GM12878 (cell line): ENCODE data around the gene NME5. TPM values are rescaled to one million over a fixed set of nuclear protein-coding genes. Genes with fewer than 3 reads are reported as not detected.

Experiments
- ATAC-seq: fragments of 200-7000 bp; cut with Tn5 transposase; 3 replicates; pipeline ENCODE4 v1.9.1; 2020; ENCODE audit warnings: mild to moderate bottlenecking, moderate library complexity
- BruUV-seq: library from RNA; stranded (reverse); fragments of 400-500 nt; replicated peaks from 2 replicates; lab custom pipeline; 2021; lab: Mats Ljungman, UMichigan
- CTCF ChIA-PET: fragments of 300-600 bp; sonication (Branson Sonifier 250); formaldehyde crosslinking; extraction: SDS; loops from one replicate; lab custom pipeline; 2021; ENCODE audit warnings: inconsistent platforms; lab: Yijun Ruan, JAX
- POLR2A ChIA-PET: fragments of 350-600 bp; formaldehyde crosslinking; extraction: SDS; loops from one replicate; lab custom pipeline; 2021; ENCODE audit warnings: inconsistent platforms; lab: Charles Lee
- RAD21 ChIA-PET: fragments of 300-600 bp; sonication (Branson Sonifier 250); formaldehyde crosslinking; loops from one replicate; lab custom pipeline; 2023; ENCODE audit warnings: antibody characterized with exemption; ENCODE audit not compliant: unreplicated experiment; lab: Charles Lee
- SMC1A ChIA-PET: fragments of 300-600 bp; sonication (Branson Sonifier 250); formaldehyde crosslinking; loops from one replicate; lab custom pipeline; 2023; ENCODE audit not compliant: unreplicated experiment, uncharacterized antibody; lab: Charles Lee
- DNase-seq: peaks from one replicate; pipeline ENCODE4 v3.0.0-alpha.2; 2011; ENCODE audit warnings: low read depth, low spot score
- FAIRE-seq: peaks from 3 replicates; lab custom pipeline; 2011; peaks lifted over from hg19 to GRCh38; lab: Jason Lieb, UNC
- H2AFZ ChIP-seq: 2 replicates; pipeline ENCODE4 v1.6.0; 2011; ENCODE audit warnings: low read depth, low read length, control low read depth; ENCODE audit not compliant: control insufficient read depth
- H3K27ac ChIP-seq: 2 replicates; pipeline ENCODE4 v1.5.1; 2011; ENCODE audit warnings: control low read depth; ENCODE audit not compliant: control insufficient read depth, insufficient read depth
- H3K27me3 ChIP-seq, 2 experiments: replicated peaks in 1 of 2; 2 replicates each; pipeline versions ENCODE4 v1.6.0 to v1.6.1; 2011; ENCODE audit warnings: low read length in 1 of 2; ENCODE audit not compliant: control insufficient read depth in 2 of 2, insufficient read depth in 2 of 2
- H3K36me3 ChIP-seq, 2 experiments: 2 replicates each; pipeline ENCODE4 v1.5.1; 2011; ENCODE audit warnings: low read length in 1 of 2; ENCODE audit not compliant: control insufficient read depth in 2 of 2, insufficient read depth in 2 of 2
- H3K4me1 ChIP-seq: 2 replicates; pipeline ENCODE4 v1.6.1; 2011; ENCODE audit warnings: mild to moderate bottlenecking, low read length, moderate library complexity, mixed read lengths; ENCODE audit not compliant: control insufficient read depth, insufficient read depth
- H3K4me2 ChIP-seq: 2 replicates; pipeline ENCODE4 v1.6.0; 2011; ENCODE audit warnings: control low read depth; ENCODE audit not compliant: control insufficient read depth, insufficient read depth
- H3K4me3 ChIP-seq: fragments of 200-600 bp; sonication (generic); 2 replicates; pipeline ENCODE4 v1.5.1; 2016
- H3K79me2 ChIP-seq: 2 replicates; pipeline ENCODE4 v1.6.0; 2011; ENCODE audit warnings: low read length; ENCODE audit not compliant: control insufficient read depth, insufficient read depth
- H3K9ac ChIP-seq: 2 replicates; pipeline ENCODE4 v1.8.0; 2011; ENCODE audit warnings: low read length, control low read depth, mixed read lengths; ENCODE audit not compliant: control insufficient read depth, insufficient read depth
- H3K9me3 ChIP-seq: replicated peaks from 3 replicates; pipeline ENCODE4 v1.5.1; 2011; ENCODE audit warnings: mild to moderate bottlenecking, low read length; ENCODE audit not compliant: control insufficient read depth, insufficient read depth
- H4K20me1 ChIP-seq: 2 replicates; pipeline ENCODE4 v1.6.0; 2011; ENCODE audit not compliant: control insufficient read depth, insufficient read depth
- ATF7 ChIP-seq: fragments of 450-650 bp; IDR thresholded peaks from 2 replicates; pipeline ENCODE4 v1.6.1; 2016; ENCODE audit warnings: low read depth, mild to moderate bottlenecking
- CBFB ChIP-seq: IDR thresholded peaks from 2 replicates; pipeline ENCODE4 v1.6.1; 2016; ENCODE audit warnings: antibody characterized with exemption, low read depth
- CHD1 ChIP-seq: IDR thresholded peaks from 2 replicates; pipeline ENCODE4 v1.6.1; 2012; ENCODE audit warnings: low read depth, low read length, improper control_type of control experiment
- EZH2 ChIP-seq: IDR thresholded peaks from 2 replicates; pipeline ENCODE4 v1.6.1; 2012; ENCODE audit warnings: low read depth, mild to moderate bottlenecking, control low read depth, inconsistent platforms, low read length, borderline replicate concordance; ENCODE audit not compliant: control insufficient read depth
- IKZF2 ChIP-seq, 2 experiments: fragments of 450-650 bp; IDR thresholded peaks; 2 replicates each; pipeline ENCODE4 v1.6.1; 2017; ENCODE audit warnings: mild to moderate bottlenecking in 2 of 2, moderate library complexity in 2 of 2
- JUND ChIP-seq: IDR thresholded peaks from 2 replicates; pipeline ENCODE4 v1.6.1; 2012; ENCODE audit warnings: low read depth, mild to moderate bottlenecking, low read length, improper control_type of control experiment, moderate library complexity
- LARP7 ChIP-seq: fragments of 450-650 bp; IDR thresholded peaks from 2 replicates; pipeline ENCODE4 v1.6.1; 2017; ENCODE audit warnings: mild to moderate bottlenecking
- MTA2 ChIP-seq: fragments of 450-650 bp; IDR thresholded peaks from 2 replicates; pipeline ENCODE4 v1.6.1; 2016; ENCODE audit warnings: low read depth, mild to moderate bottlenecking, moderate library complexity
- MYB ChIP-seq: fragments of 150-350 bp; IDR thresholded peaks from 2 replicates; pipeline ENCODE4 v1.6.1; 2014; ENCODE audit warnings: mild to moderate bottlenecking, low read depth, low read length, borderline replicate concordance
- NBN ChIP-seq: fragments of 450-650 bp; IDR thresholded peaks from 2 replicates; pipeline ENCODE4 v1.6.1; 2016
- NFYB ChIP-seq: IDR thresholded peaks from 2 replicates; pipeline ENCODE4 v1.6.1; 2011; ENCODE audit warnings: low read depth, mild to moderate bottlenecking, low read length, improper control_type of control experiment, moderate library complexity; ENCODE audit not compliant: insufficient read depth
- NRF1 ChIP-seq: conservative IDR thresholded peaks from 2 replicates; pipeline ENCODE4 v1.6.1; 2011; ENCODE audit warnings: mild to moderate bottlenecking, low read depth, low read length, improper control_type of control experiment
- RB1 ChIP-seq: fragments of 450-650 bp; formaldehyde crosslinking; IDR thresholded peaks from 2 replicates; pipeline ENCODE4 v1.6.1; 2017; ENCODE audit warnings: mild to moderate bottlenecking, borderline replicate concordance
- SIX5 ChIP-seq: IDR thresholded peaks from 2 replicates; pipeline ENCODE4 v1.6.1; 2011; ENCODE audit warnings: mild to moderate bottlenecking, low read depth, low read length, moderate library complexity; ENCODE audit not compliant: severe bottlenecking
- SMC3 ChIP-seq: IDR thresholded peaks from 2 replicates; pipeline ENCODE4 v1.6.1; 2011; ENCODE audit warnings: low read length, improper control_type of control experiment, borderline replicate concordance
- SRF ChIP-seq, 2 experiments: IDR thresholded peaks; 2 replicates each; pipeline ENCODE4 v1.6.1; 2011; ENCODE audit warnings: low read depth in 2 of 2, low read length in 2 of 2, mild to moderate bottlenecking in 1 of 2, moderate library complexity in 1 of 2
- ZSCAN29 ChIP-seq: fragments of 450-650 bp; IDR thresholded peaks from 2 replicates; pipeline ENCODE4 v1.6.1; 2017; ENCODE audit warnings: mild to moderate bottlenecking, moderate library complexity
- WGBS: methylation state at CpG from one replicate; pipeline ENCODE4 v1.1.6; 2016; ENCODE audit warnings: low lambda C conversion rate; ENCODE audit not compliant: insufficient replicate concordance, insufficient coverage; ENCODE audit errors: missing lambda C conversion rate; 5-methylcytosine and 5-hydroxymethylcytosine counted together
- in situ Hi-C: fragments of 300-500 bp; cut with MboI; formaldehyde crosslinking; loops from 9 replicates; pipeline ENCODE4 v1.14.3; 2018; ENCODE audit warnings: mixed read lengths
- intact Hi-C: fragments of 100-400 bp; cut with micrococcal nuclease; formaldehyde crosslinking; loops from one replicate; pipeline ENCODE4 v1.14.2; 2022; ENCODE audit not compliant: unreplicated experiment
- polyA plus RNA-seq, 11 experiments: library from polyadenylated mRNA; depleted of rRNA in 4 of 11; unstranded in 6 of 11; stranded (reverse) in 5 of 11; fragments of >200 nt; fragmentation: Nextera tagmentation in 4 of 11; fragmentation: Illumina TruSeq in 1 of 11; extraction: Ambion mirVana in 4 of 11; extraction: Trizol in 1 of 11; gene quantifications; 1 replicate in 1 of 11; 2 replicates in 10 of 11; pipeline versions ENCODE4 v1.2.1 to v1.2.3, GENCODE V29; 2011 to 2016; ENCODE audit warnings: inconsistent platforms in 2 of 11, missing spikeins in 2 of 11, low read depth in 1 of 11
- total RNA-seq, 4 experiments: library from RNA; depleted of rRNA in 3 of 4; stranded (reverse); fragments of >200 nt in 3 of 4; fragmentation: Illumina TruSeq in 1 of 4; extraction: Trizol in 1 of 4; gene quantifications; 2 replicates each; pipeline versions ENCODE4 v1.2.1 to v1.2.3, GENCODE V29; 2013 to 2021
- TF ChIP-seq, protein P1 (sequence below): fragments of 450-650 bp; IDR thresholded peaks from 2 replicates; pipeline ENCODE4 v1.6.1; 2016; ENCODE audit warnings: mild to moderate bottlenecking

NME5 gene
- total and polyA plus RNA-seq, 10 of the 15 experiments (the other 5 are each of a cell fraction or from before 2014, with no cell fraction given) = 0.22 to 0.52 TPM; not detected in 8

DNA sequence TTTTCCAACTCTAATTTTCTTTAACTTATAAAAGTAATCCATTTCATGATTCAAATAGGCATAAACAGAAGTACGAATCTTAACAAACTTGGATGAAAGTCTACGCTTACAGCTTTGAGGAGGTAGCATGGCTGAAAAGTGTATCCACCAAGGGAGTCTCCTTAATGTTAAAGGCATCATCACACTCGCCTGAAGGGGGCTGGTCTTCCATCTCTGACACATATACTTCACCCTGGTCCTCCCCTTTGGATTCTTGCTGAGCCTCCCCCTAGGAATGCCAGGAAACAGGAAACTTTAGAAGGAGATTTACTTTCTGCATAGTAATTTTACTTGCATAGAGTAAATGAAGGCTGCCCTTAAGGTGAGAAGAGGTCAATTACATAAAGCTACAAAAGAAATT, 10.3 kb upstream of the NME5 start:
- 31% methylated on average over 3 of the region's 3 CpGs for WGBS
- Histone ChIP-seq H3K36me3 (no peaks in the 10 kb centered on the region), H3K9ac (no peak overlapping the region), H3K79me2 (no peaks in the 10 kb centered on the region), H3K27ac (no peak overlapping the region), H3K9me3 (no peaks in the 10 kb centered on the region), H3K4me2 (no peak overlapping the region), H3K27me3 (no peaks in the 10 kb centered on the region), H3K4me1 (no peaks in the 10 kb centered on the region), H4K20me1 (no peaks in the 10 kb centered on the region), H3K4me3 (no peak overlapping the region), H2AFZ (no peak overlapping the region)
- ATAC-seq (no peak), FAIRE-seq (no peak), DNase-seq (no peak)
- ChIA-PET RAD21 (no interaction called here), SMC1A (interaction anchor here (1.1 kb wide), 1 partner anchor 10 kb away, joined by 5 read pairs; the partner anchor contains the start of gene NME5), POLR2A (no interaction called here), CTCF (interaction anchor here (1.1 to 1.5 kb wide), 2 partner anchors 17 to 21 kb away, joined by 3 to 7 read pairs; no protein-coding TSS in a partner anchor)
- intact Hi-C loops (no loop called here), in situ Hi-C loops (no loop called here)
- no peak for TF ChIP-seq IKZF2 (IDR thresholded peaks at IDR 0.05)
- no peak for TF ChIP-seq CBFB
- no peak for TF ChIP-seq RB1
- TF ChIP-seq, protein P1, sequence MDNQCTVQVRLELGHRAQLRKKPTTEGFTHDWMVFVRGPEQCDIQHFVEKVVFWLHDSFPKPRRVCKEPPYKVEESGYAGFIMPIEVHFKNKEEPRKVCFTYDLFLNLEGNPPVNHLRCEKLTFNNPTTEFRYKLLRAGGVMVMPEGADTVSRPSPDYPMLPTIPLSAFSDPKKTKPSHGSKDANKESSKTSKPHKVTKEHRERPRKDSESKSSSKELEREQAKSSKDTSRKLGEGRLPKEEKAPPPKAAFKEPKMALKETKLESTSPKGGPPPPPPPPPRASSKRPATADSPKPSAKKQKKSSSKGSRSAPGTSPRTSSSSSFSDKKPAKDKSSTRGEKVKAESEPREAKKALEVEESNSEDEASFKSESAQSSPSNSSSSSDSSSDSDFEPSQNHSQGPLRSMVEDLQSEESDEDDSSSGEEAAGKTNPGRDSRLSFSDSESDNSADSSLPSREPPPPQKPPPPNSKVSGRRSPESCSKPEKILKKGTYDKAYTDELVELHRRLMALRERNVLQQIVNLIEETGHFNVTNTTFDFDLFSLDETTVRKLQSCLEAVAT = no peak
- no peak for TF ChIP-seq EZH2
- no peak for TF ChIP-seq ZSCAN29
- TF ChIP-seq MYB = no peak
- TF ChIP-seq ATF7 = no peak
- TF ChIP-seq CHD1 = no peak
- no peak for TF ChIP-seq NFYB
- no peak for TF ChIP-seq LARP7
- no peak for TF ChIP-seq NBN
- no peak for TF ChIP-seq SIX5
- TF ChIP-seq SMC3 = no peak
- TF ChIP-seq NRF1 = no peak
- TF ChIP-seq MTA2 = no peak
- no peak for TF ChIP-seq JUND
- TF ChIP-seq SRF (IDR thresholded peaks at IDR 0.05; ENCODE audit: low read depth in 2 of 2, low read length in 2 of 2) = no peak
- no TSS peak for BruUV-seq
